AG09309 (cell line): ENCODE results near the gene FAM171A2.
A peak's percentile ranks its signal among the peaks of the same experiment; 100 is the strongest.

Experiments used
- DNase-seq: peaks from one replicate; pipeline ENCODE4 v3.0.0-alpha.2; 2010; ENCODE audit warnings: low read depth
- H3K4me3 ChIP-seq: 2 replicates; pipeline ENCODE4 v1.5.1; 2011; ENCODE audit warnings: mild to moderate bottlenecking, low read depth, low read length, moderate library complexity; ENCODE audit not compliant: control insufficient read depth
- TF ChIP-seq, protein P1 (sequence below): IDR thresholded peaks from 2 replicates; pipeline ENCODE4 v1.5.1; 2011; ENCODE audit warnings: mild to moderate bottlenecking, low read depth, low read length, inconsistent platforms; ENCODE audit not compliant: insufficient read depth, control insufficient read depth; ENCODE audit errors: missing control alignments

Gene FAM171A2

GRCh38 chr17:44327715-44328449 lies 35.8 kb downstream of the FAM171A2 start:
- no peak overlapping the region for H3K4me3 ChIP-seq
- no peak for DNase-seq
- TF ChIP-seq, protein P1, sequence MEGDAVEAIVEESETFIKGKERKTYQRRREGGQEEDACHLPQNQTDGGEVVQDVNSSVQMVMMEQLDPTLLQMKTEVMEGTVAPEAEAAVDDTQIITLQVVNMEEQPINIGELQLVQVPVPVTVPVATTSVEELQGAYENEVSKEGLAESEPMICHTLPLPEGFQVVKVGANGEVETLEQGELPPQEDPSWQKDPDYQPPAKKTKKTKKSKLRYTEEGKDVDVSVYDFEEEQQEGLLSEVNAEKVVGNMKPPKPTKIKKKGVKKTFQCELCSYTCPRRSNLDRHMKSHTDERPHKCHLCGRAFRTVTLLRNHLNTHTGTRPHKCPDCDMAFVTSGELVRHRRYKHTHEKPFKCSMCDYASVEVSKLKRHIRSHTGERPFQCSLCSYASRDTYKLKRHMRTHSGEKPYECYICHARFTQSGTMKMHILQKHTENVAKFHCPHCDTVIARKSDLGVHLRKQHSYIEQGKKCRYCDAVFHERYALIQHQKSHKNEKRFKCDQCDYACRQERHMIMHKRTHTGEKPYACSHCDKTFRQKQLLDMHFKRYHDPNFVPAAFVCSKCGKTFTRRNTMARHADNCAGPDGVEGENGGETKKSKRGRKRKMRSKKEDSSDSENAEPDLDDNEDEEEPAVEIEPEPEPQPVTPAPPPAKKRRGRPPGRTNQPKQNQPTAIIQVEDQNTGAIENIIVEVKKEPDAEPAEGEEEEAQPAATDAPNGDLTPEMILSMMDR: no peak

DNA sequence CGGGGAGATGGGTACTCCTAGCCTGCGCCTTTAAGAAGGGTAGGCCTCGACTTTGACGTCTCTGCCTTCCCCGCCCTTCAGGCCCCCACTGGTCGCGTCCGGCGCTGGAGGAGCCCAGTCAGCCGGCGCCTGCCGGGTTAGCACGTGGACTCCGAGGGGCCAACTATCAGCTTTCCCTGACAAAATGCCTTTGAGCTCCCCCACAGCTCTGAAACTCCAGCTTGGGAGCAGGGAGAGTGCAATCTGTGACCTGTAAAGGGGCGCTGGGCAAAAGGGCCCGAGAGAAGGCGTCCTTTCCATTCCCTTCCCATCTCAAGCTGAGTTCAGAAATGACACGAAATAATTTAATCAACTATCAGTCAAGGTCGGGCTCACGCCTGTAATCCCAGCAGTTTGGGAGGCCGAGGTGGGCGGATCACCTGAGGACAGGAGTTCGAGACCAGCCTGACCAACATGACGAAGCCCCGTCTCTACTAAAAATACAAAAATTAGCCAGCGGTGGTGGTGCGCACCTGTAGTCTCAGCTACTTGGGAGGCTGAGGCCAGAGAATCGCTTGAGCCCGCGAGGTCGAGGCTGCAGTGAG lies 36.7 kb downstream of the FAM171A2 start:
- peak; percentile 91 for DNase-seq
- no peak overlapping the region for H3K4me3 ChIP-seq
- TF ChIP-seq, protein P1: no peak

GRCh38 chr17:44324571-44325275 lies 38.9 kb downstream of the FAM171A2 start, which contains the start of gene SLC25A39:
Gene SLC25A39, minus strand, starts transcription at chr17:44324823. Its CDS starts 1,261 bp downstream, at chr17:44323562.
- TF ChIP-seq, protein P1: no peak
- peak; percentile 76 for DNase-seq
- peak within 1 kb of the TSS; percentile 86 for H3K4me3 ChIP-seq

DNA sequence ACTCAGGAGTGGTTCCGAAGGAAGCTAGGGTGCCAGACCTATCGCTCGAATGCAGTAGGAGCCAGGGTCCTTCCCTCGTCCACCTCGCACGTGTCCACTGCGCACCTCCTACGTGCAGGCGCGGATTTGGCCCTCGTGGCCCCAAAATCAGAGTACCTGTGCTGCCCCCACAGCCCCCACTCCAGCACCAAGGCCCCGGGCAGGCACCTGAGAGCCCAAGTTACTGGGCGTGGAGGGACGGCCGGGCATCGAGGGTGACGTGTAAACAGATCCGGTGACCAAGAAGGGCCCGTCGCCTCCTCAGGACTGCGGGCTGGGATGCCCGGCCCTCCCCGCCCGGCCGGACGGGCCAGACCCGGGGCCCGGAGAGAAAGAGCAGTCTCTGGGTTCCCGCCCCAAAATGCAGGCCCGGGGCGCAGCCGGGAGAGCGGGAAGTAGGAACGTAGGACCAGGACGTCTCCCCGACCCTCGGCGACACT lies 39.5 kb downstream of the FAM171A2 start:
- DNase-seq: no peak
- peak overlapping the region; percentile 86 for H3K4me3 ChIP-seq
- TF ChIP-seq, protein P1: no peak

- H3K4me3 ChIP-seq: peak overlapping the region; percentile 86
- TF ChIP-seq, protein P1: no peak
- no peak for DNase-seq
Measured at GRCh38 chr17:44323359-44324091, 40.1 kb downstream of the FAM171A2 start.

DNA sequence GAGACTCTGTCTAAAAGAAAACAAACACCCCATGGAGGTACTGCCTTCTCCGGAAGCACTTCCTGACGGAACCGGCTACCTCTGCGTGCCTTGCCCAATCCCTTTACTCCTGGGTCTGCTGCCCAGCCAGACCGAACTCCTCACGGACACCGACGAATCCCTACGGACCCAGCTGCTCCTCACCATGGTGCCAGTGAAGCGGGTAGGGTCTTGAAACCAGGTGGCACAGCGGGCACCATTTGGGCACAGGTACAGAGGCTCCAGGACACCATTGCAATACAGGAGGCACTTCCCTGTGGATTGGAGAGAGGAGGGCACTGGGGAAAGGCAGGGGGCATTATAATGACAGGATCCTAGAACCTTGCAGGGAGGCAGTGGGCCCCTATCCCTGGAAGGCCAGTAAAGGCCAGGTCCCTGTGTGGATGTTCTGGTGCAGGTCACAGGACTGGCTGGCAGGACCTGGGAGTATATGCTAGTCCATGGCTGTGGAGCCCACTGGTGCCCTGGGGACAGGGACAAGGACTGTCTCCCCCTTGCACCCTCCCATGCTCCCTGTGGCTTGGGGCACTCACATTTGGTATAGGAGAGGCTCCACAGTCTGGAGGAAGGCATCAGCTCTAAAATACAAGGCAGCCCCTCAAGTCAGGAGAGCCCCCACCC lies 41.3 kb downstream of the FAM171A2 start:
- DNase-seq: no peak
- H3K4me3 ChIP-seq: no peak overlapping the region
- TF ChIP-seq, protein P1: no peak
